Esophagus muscularis mucosa (tissue), 3 donors: ENCODE measurements around the gene HMMR.

Experiments used
- CTCF ChIP-seq, 3 experiments: fragments of 200-600 bp in 2 of 3; fragments of 450-650 bp in 1 of 3; sonication (generic) in 2 of 3; IDR thresholded peaks; one replicate each; pipeline ENCODE4 v1.5.1; 2017 to 2019; ENCODE audit warnings: antibody characterized with exemption in 3 of 3, mild to moderate bottlenecking in 2 of 3, moderate library complexity in 1 of 3
- POLR2AphosphoS5 ChIP-seq, 2 donors: sonication (generic); formaldehyde crosslinking; IDR thresholded peaks; one replicate each; pipeline ENCODE4 v1.6.1; 2017; ENCODE audit warnings: antibody characterized with exemption in 2 of 2

- no peak for TF ChIP-seq POLR2AphosphoS5 (IDR thresholded peaks at IDR 0.05)
- TF ChIP-seq CTCF (IDR thresholded peaks at IDR 0.05), result no peak
These were observed 29.3 kb downstream of the HMMR start for GRCh38 chr5:163489745-163490075.
